HL-60 (cell line): ENCODE data around the gene FGF1.

Experiments
- DNase-seq, 2 experiments: peaks; one replicate each; pipeline ENCODE4 v3.0.0-alpha.2; 2010 to 2020; ENCODE audit warnings: low read depth in 1 of 2, low spot score in 1 of 2
- H3K27ac ChIP-seq: fragments of 250-450 bp; sonication (Bioruptor Pico); replicated peaks from 2 replicates; pipeline ENCODE4 v1.5.1; 2020; ENCODE audit warnings: mild to moderate bottlenecking, moderate library complexity
- H3K27me3 ChIP-seq: fragments of 250-450 bp; sonication (Bioruptor Pico); 2 replicates; pipeline ENCODE4 v1.5.1; 2021; ENCODE audit warnings: mild to moderate bottlenecking, moderate library complexity; ENCODE audit not compliant: insufficient read depth, poor library complexity, severe bottlenecking
- H3K4me3 ChIP-seq: replicated peaks from 2 replicates; pipeline ENCODE4 v1.5.1; 2011; ENCODE audit warnings: mild to moderate bottlenecking, control low read depth, low read length; ENCODE audit not compliant: insufficient read depth
- CTCF ChIP-seq: IDR thresholded peaks from one replicate; pipeline ENCODE4 v1.5.1; 2011; ENCODE audit warnings: low read length, control low read depth, inconsistent platforms; ENCODE audit not compliant: insufficient read depth
- GABPA ChIP-seq: IDR thresholded peaks from 2 replicates; pipeline ENCODE4 v1.6.1; 2012; ENCODE audit warnings: low read depth
- POLR2AphosphoS5 ChIP-seq: IDR thresholded peaks from 2 replicates; pipeline ENCODE4 v1.6.1; 2012; ENCODE audit warnings: low read depth
- REST ChIP-seq: IDR thresholded peaks from 2 replicates; pipeline ENCODE4 v1.6.1; 2012; ENCODE audit warnings: low read depth; ENCODE audit not compliant: insufficient replicate concordance
- SPI1 ChIP-seq: IDR thresholded peaks from 2 replicates; pipeline ENCODE4 v1.6.1; 2012; ENCODE audit warnings: low read depth, mild to moderate bottlenecking, borderline replicate concordance

The FGF1 gene

GRCh38 chr5:142698447-142699183, 12.7 kb upstream of the FGF1 start:
- Histone ChIP-seq H3K4me3 (no peak overlapping the region), H3K27ac (no peak overlapping the region), H3K27me3 (peaks cover 3% of the 10 kb centered on the region)
- TF ChIP-seq REST (no peak), CTCF (no peak), GABPA (no peak), POLR2AphosphoS5 (no peak), SPI1 (no peak)
- no peak for DNase-seq

GRCh38 chr5:142697356-142698255, 11.7 kb upstream of the FGF1 start:
- Histone ChIP-seq H3K27ac (no peak overlapping the region), H3K4me3 (no peak overlapping the region), H3K27me3 (peaks cover 3% of the 10 kb centered on the region)
- TF ChIP-seq POLR2AphosphoS5 = no peak
- TF ChIP-seq SPI1 = no peak
- no peak for TF ChIP-seq REST
- no peak for TF ChIP-seq GABPA
- no peak for TF ChIP-seq CTCF
- DNase-seq = no peak

GRCh38 chr5:142696379-142696778, 10.5 kb upstream of the FGF1 start:
- Histone ChIP-seq H3K4me3 (no peak overlapping the region), H3K27me3 (peaks cover 3% of the 10 kb centered on the region), H3K27ac (no peak overlapping the region)
- no peak for DNase-seq
- TF ChIP-seq POLR2AphosphoS5 (no peak), CTCF (no peak), REST (no peak), GABPA (no peak), SPI1 (no peak)
